Right cardiac atrium (tissue), 5 donors: Measurements from ENCODE around the gene TRAPPC2L. TPM values are rescaled to one million over a fixed set of nuclear protein-coding genes. Genes with fewer than 3 reads are reported as not detected.
A peak's percentile ranks its signal among the peaks of the same experiment; 100 is the strongest.

Experiments used
- ATAC-seq, 2 donors: fragments of 200-7000 bp; cut with Tn5 transposase; one replicate each; pipeline versions ENCODE4 v1.8.0 to v1.9.1; 2020; ENCODE audit warnings: moderate library complexity in 2 of 2, mild to moderate bottlenecking in 1 of 2
- DNase-seq, 3 donors: peaks; one replicate each; pipeline ENCODE4 v3.0.0-alpha.2; 2020
- H3K27ac ChIP-seq: one replicate; pipeline ENCODE4 v1.5.1; 2013; ENCODE audit warnings: mild to moderate bottlenecking, low read length, control low read depth, moderate library complexity
- H3K27me3 ChIP-seq: one replicate; pipeline ENCODE4 v1.6.1; 2013; ENCODE audit not compliant: control insufficient read depth, insufficient read depth
- H3K4me1 ChIP-seq: one replicate; pipeline ENCODE4 v1.6.1; 2013; ENCODE audit warnings: low read length; ENCODE audit not compliant: control insufficient read depth, insufficient read depth
- H3K4me3 ChIP-seq: one replicate; pipeline ENCODE4 v1.5.1; 2013; ENCODE audit warnings: low read length, control low read depth
- H3K9me3 ChIP-seq: one replicate; pipeline ENCODE4 v1.6.1; 2013; ENCODE audit warnings: low read length; ENCODE audit not compliant: control insufficient read depth
- WGBS: extraction: QIAGEN DNeasy Blood & Tissue Kit; methylation state at CpG from one replicate; pipeline ENCODE4 v1.1.7; 2013; 5-methylcytosine and 5-hydroxymethylcytosine counted together
- intact Hi-C, 4 donors: fragments of 100-400 bp; cut with DNase I; formaldehyde crosslinking; loops; one replicate each; pipeline versions ENCODE4 v1.11.0 to v1.14.0; 2022 to 2023
- polyA plus RNA-seq: library from polyadenylated mRNA; stranded (reverse); fragments of 200-250 nt; gene quantifications from one replicate; pipeline ENCODE4 v1.2.3, GENCODE V29; 2013
- total RNA-seq, 4 donors: library from RNA; stranded (reverse); fragmentation: NEBNext Ultra II Directional; extraction: Animal tissue kit (Norgen Biotek cat#: 25700); gene quantifications; one replicate each; pipeline ENCODE4 v1.2.1, GENCODE V29; 2021
- donor health status: healthy with polysubstance abuse.
- donor health status: DM: no; HTN: yes; CAD: no.
- donor health status: DM: no; HTN: no; CAD: no.
- donor health status: DM: no; HTN: yes; CAD: no; lungs with severe emphysema.
- donor health status: DM: yes; HTN: yes; CAD: no.

TRAPPC2L gene
- total and polyA plus RNA-seq, 5 donors, result 43.7 to 61.5 (median 49.6) TPM

- DNase-seq, result no peak
- Histone ChIP-seq H3K9me3 (no peaks in the 10 kb centered on the region), H3K27me3 (no peaks in the 10 kb centered on the region), H3K4me1 (no peaks in the 10 kb centered on the region), H3K27ac (no peak overlapping the region), H3K4me3 (no peak overlapping the region)
- intact Hi-C loops, result no loop called here
- 87% methylated on average over 34 of the region's 34 CpGs for WGBS
- no peak for ATAC-seq
These were observed 40.9 kb downstream of the TRAPPC2L start for GRCh38 chr16:88897696-88898425.

GRCh38 chr16:88899901-88900661 lies 43.2 kb downstream of the TRAPPC2L start:
- ATAC-seq, result peak in 1 of 2 donors; percentile 14
- no peak for DNase-seq
- Histone ChIP-seq H3K9me3 (no peaks in the 10 kb centered on the region), H3K27ac (no peak overlapping the region), H3K4me1 (no peaks in the 10 kb centered on the region), H3K4me3 (no peak overlapping the region), H3K27me3 (no peaks in the 10 kb centered on the region)
- intact Hi-C loops, result no loop called here
- WGBS, result 84% methylated on average over 41 of the region's 41 CpGs

- Histone ChIP-seq H3K27ac (no peak overlapping the region), H3K4me1 (no peaks in the 10 kb centered on the region), H3K4me3 (no peak overlapping the region), H3K27me3 (no peaks in the 10 kb centered on the region), H3K9me3 (no peaks in the 10 kb centered on the region)
- intact Hi-C loops, result no loop called here
- ATAC-seq (no peak), DNase-seq (no peak)
- WGBS, result 80% methylated on average over 12 of the region's 12 CpGs
These were observed 43.7 kb downstream of the TRAPPC2L start for GRCh38 chr16:88900662-88901052.

- intact Hi-C loops, result no loop called here
- DNase-seq, result no peak
- no peak for ATAC-seq
- Histone ChIP-seq H3K4me1 (no peaks in the 10 kb centered on the region), H3K27me3 (no peaks in the 10 kb centered on the region), H3K9me3 (no peaks in the 10 kb centered on the region), H3K27ac (no peak overlapping the region), H3K4me3 (no peak overlapping the region)
- WGBS, result 87% methylated on average over 26 of the region's 26 CpGs
These were observed 44.9 kb downstream of the TRAPPC2L start for GRCh38 chr16:88901718-88902337.

GRCh38 chr16:88902744-88903143 lies 45.8 kb downstream of the TRAPPC2L start:
- no peaks in the 10 kb centered on the region for H3K27me3 ChIP-seq
- H3K4me3 ChIP-seq, result no peak overlapping the region
- 81% methylated on average over 16 of the region's 16 CpGs for WGBS
- no peaks in the 10 kb centered on the region for H3K9me3 ChIP-seq
- intact Hi-C loops, result no loop called here
- DNase-seq (no peak), ATAC-seq (no peak)
- no peaks in the 10 kb centered on the region for H3K4me1 ChIP-seq
- no peak overlapping the region for H3K27ac ChIP-seq

GRCh38 chr16:88903267-88903666 lies 46.3 kb downstream of the TRAPPC2L start:
- DNase-seq (no peak), ATAC-seq (no peak)
- H3K27me3 ChIP-seq, result no peaks in the 10 kb centered on the region
- no peak overlapping the region for H3K27ac ChIP-seq
- 77% methylated on average over 14 of the region's 14 CpGs for WGBS
- no peaks in the 10 kb centered on the region for H3K9me3 ChIP-seq
- intact Hi-C loops, result no loop called here
- H3K4me1 ChIP-seq, result no peaks in the 10 kb centered on the region
- H3K4me3 ChIP-seq, result no peak overlapping the region

GRCh38 chr16:88904676-88905365 lies 47.9 kb downstream of the TRAPPC2L start:
- no peak overlapping the region for H3K27ac ChIP-seq
- DNase-seq, result no peak
- no peaks in the 10 kb centered on the region for H3K27me3 ChIP-seq
- no peak for ATAC-seq
- no peaks in the 10 kb centered on the region for H3K4me1 ChIP-seq
- intact Hi-C loops, result no loop called here
- 74% methylated on average over 21 of the region's 21 CpGs for WGBS
- H3K9me3 ChIP-seq, result no peaks in the 10 kb centered on the region
- H3K4me3 ChIP-seq, result no peak overlapping the region

GRCh38 chr16:88905563-88905962 lies 48.6 kb downstream of the TRAPPC2L start:
- intact Hi-C loops, result no loop called here
- ATAC-seq (no peak), DNase-seq (no peak)
- WGBS, result 37% methylated on average over 13 of the region's 13 CpGs
- Histone ChIP-seq H3K27ac (no peak overlapping the region), H3K27me3 (no peaks in the 10 kb centered on the region), H3K9me3 (no peaks in the 10 kb centered on the region), H3K4me1 (no peaks in the 10 kb centered on the region), H3K4me3 (no peak overlapping the region)

- Histone ChIP-seq H3K9me3 (no peaks in the 10 kb centered on the region), H3K4me1 (no peaks in the 10 kb centered on the region), H3K27ac (no peak overlapping the region), H3K27me3 (no peaks in the 10 kb centered on the region), H3K4me3 (no peak overlapping the region)
- DNase-seq (no peak), ATAC-seq (no peak)
- intact Hi-C loops, result no loop called here
- 86% methylated on average over 16 of the region's 16 CpGs for WGBS
These were observed 49.1 kb downstream of the TRAPPC2L start for GRCh38 chr16:88906020-88906419.

- intact Hi-C loops, result no loop called here
- H3K27ac ChIP-seq, result no peak overlapping the region
- 87% methylated on average over 22 of the region's 22 CpGs for WGBS
- H3K9me3 ChIP-seq, result no peaks in the 10 kb centered on the region
- H3K27me3 ChIP-seq, result no peaks in the 10 kb centered on the region
- H3K4me1 ChIP-seq, result no peaks in the 10 kb centered on the region
- no peak for DNase-seq
- ATAC-seq, result no peak
- no peak overlapping the region for H3K4me3 ChIP-seq
These were observed 49.7 kb downstream of the TRAPPC2L start for GRCh38 chr16:88906535-88907105.
